PC-3 (cell line): ENCODE results near the gene NHLRC1. TPM values are rescaled to one million over a fixed set of nuclear protein-coding genes. Genes with fewer than 3 reads are reported as not detected.

Experiments
- ATAC-seq: fragments of 200-7000 bp; cut with Tn5 transposase; 2 replicates; pipeline ENCODE4 v1.9.1; 2020; ENCODE audit warnings: mild to moderate bottlenecking, moderate library complexity
- BruUV-seq: library from RNA; stranded (reverse); fragments of 400-500 nt; replicated peaks from 2 replicates; lab custom pipeline; 2021; lab: Mats Ljungman, UMichigan
- CTCF ChIA-PET: fragments of 300-600 bp; sonication (Branson Sonifier 250); formaldehyde crosslinking; loops from one replicate; lab custom pipeline; 2022; ENCODE audit warnings: antibody characterized with exemption; lab: Charles Lee
- POLR2A ChIA-PET: fragments of 300-600 bp; sonication (Branson Sonifier 250); formaldehyde crosslinking; loops from one replicate; lab custom pipeline; 2022; ENCODE audit warnings: antibody characterized with exemption; ENCODE audit not compliant: unreplicated experiment; lab: Charles Lee
- DNase-seq: peaks from one replicate; pipeline ENCODE4 v3.0.0-alpha.2; 2015
- H2AFZ ChIP-seq: fragments of 300-600 bp; sonication (generic); 2 replicates; pipeline ENCODE4 v1.6.0; 2016; ENCODE audit warnings: antibody characterized with exemption, low read length
- H3F3A ChIP-seq: fragments of 300-600 bp; sonication (generic); one replicate; pipeline ENCODE4 v1.6.0; 2017; ENCODE audit warnings: antibody characterized with exemption, low read length, control low read depth, mild to moderate bottlenecking; ENCODE audit not compliant: unreplicated experiment
- H3K27ac ChIP-seq: fragments of 300-600 bp; sonication (generic); 2 replicates; pipeline ENCODE4 v1.5.1; 2016; ENCODE audit warnings: mild to moderate bottlenecking, low read length
- H3K27me3 ChIP-seq: fragments of 300-600 bp; sonication (generic); 2 replicates; pipeline ENCODE4 v1.6.1; 2016; ENCODE audit warnings: low read length, mixed read lengths
- H3K36me3 ChIP-seq: fragments of 300-600 bp; sonication (generic); 2 replicates; pipeline ENCODE4 v1.6.1; 2016; ENCODE audit warnings: low read depth, mixed run types, low read length, mixed read lengths
- H3K4me1 ChIP-seq: fragments of 300-600 bp; sonication (generic); 2 replicates; pipeline ENCODE4 v1.5.1; 2016; ENCODE audit warnings: low read length; ENCODE audit not compliant: insufficient read depth
- H3K4me2 ChIP-seq: fragments of 300-600 bp; sonication (generic); 2 replicates; pipeline ENCODE4 v1.6.0; 2016; ENCODE audit warnings: low read length
- H3K4me3 ChIP-seq: fragments of 300-600 bp; sonication (generic); 2 replicates; pipeline ENCODE4 v1.5.1; 2016; ENCODE audit warnings: mild to moderate bottlenecking, low read length, mixed read lengths
- H3K79me2 ChIP-seq: fragments of 300-600 bp; sonication (generic); 2 replicates; pipeline ENCODE4 v1.6.1; 2017; ENCODE audit warnings: low read length, mixed read lengths
- H3K9ac ChIP-seq: fragments of 300-600 bp; sonication (generic); 2 replicates; pipeline ENCODE4 v1.6.0; 2016; ENCODE audit warnings: mild to moderate bottlenecking, low read length
- H3K9me2 ChIP-seq: fragments of 300-600 bp; sonication (generic); replicated peaks from 2 replicates; pipeline ENCODE4 v1.6.1; 2016; ENCODE audit warnings: mixed run types, low read length, mixed read lengths
- H3K9me3 ChIP-seq: fragments of 300-600 bp; sonication (generic); 2 replicates; pipeline ENCODE4 v1.6.1; 2016; ENCODE audit warnings: low read length, mixed read lengths
- H4K20me1 ChIP-seq: fragments of 300-600 bp; sonication (generic); 2 replicates; pipeline ENCODE4 v1.6.1; 2016; ENCODE audit warnings: low read length, mixed read lengths
- CTCF ChIP-seq: fragments of 300-600 bp; sonication (generic); conservative IDR thresholded peaks from 2 replicates; pipeline ENCODE4 v1.5.1; 2017; ENCODE audit warnings: antibody characterized with exemption, low read depth, mild to moderate bottlenecking, low read length
- EZH2 ChIP-seq: fragments of 300-600 bp; sonication (generic); IDR thresholded peaks from one replicate; pipeline ENCODE4 v1.6.1; 2017; ENCODE audit warnings: antibody characterized with exemption, mild to moderate bottlenecking, low read length; ENCODE audit not compliant: unreplicated experiment
- EZH2phosphoT487 ChIP-seq: fragments of 300-600 bp; sonication (generic); IDR thresholded peaks from 2 replicates; pipeline ENCODE4 v1.6.1; 2018; ENCODE audit warnings: mild to moderate bottlenecking, antibody characterized with exemption, low read length, borderline replicate concordance
- intact Hi-C: fragments of 100-400 bp; cut with micrococcal nuclease; formaldehyde crosslinking; loops from 2 replicates; pipeline ENCODE4 v1.9.0; 2023
- total RNA-seq: library from RNA; depleted of rRNA; stranded (reverse); fragments of >200 nt; gene quantifications from 2 replicates; pipeline ENCODE4 v1.2.3, GENCODE V29; 2014

NHLRC1 gene
- total RNA-seq, 1 experiment from 2014 or later = 1.3 TPM

DNA sequence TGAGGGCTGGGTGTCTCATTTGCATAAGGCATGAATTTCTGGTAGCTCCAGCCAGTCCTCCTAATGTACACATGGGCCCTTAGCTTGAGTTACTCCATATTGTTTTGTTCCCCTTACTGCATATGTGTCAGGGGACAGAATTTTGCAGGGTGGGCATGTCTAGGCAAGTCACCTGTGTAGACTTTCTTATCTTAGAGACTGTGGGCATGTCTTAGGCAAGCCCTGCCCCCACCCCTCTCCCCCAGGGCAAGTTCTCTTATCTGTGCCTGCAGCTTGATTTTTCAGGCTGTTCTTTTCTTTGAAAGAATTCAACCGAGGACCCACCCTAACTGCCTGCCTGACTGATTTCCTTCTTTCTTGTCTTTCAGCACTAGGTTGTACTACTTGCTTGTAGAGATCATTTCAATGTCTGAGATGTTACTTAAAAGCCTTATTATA, 32.1 kb downstream of the NHLRC1 start:
- Histone ChIP-seq H3K79me2 (no peaks in the 10 kb centered on the region), H4K20me1 (no peaks in the 10 kb centered on the region), H3K27ac (no peak overlapping the region), H3K4me3 (no peak overlapping the region), H3K4me2 (no peak overlapping the region), H3K4me1 (no peaks in the 10 kb centered on the region), H3K36me3 (no peaks in the 10 kb centered on the region), H3K9me3 (no peaks in the 10 kb centered on the region), H3F3A (no peaks in the 10 kb centered on the region), H3K27me3 (no peaks in the 10 kb centered on the region), H3K9me2 (no peaks in the 10 kb centered on the region), H3K9ac (no peak overlapping the region), H2AFZ (no peak overlapping the region)
- TF ChIP-seq EZH2 (no peak), EZH2phosphoT487 (no peak), CTCF (no peak)
- no TSS peak for BruUV-seq
- intact Hi-C loops = no loop called here
- DNase-seq = no peak
- CTCF ChIA-PET = no interaction called here
- POLR2A ChIA-PET = no interaction called here
- no peak for ATAC-seq

DNA sequence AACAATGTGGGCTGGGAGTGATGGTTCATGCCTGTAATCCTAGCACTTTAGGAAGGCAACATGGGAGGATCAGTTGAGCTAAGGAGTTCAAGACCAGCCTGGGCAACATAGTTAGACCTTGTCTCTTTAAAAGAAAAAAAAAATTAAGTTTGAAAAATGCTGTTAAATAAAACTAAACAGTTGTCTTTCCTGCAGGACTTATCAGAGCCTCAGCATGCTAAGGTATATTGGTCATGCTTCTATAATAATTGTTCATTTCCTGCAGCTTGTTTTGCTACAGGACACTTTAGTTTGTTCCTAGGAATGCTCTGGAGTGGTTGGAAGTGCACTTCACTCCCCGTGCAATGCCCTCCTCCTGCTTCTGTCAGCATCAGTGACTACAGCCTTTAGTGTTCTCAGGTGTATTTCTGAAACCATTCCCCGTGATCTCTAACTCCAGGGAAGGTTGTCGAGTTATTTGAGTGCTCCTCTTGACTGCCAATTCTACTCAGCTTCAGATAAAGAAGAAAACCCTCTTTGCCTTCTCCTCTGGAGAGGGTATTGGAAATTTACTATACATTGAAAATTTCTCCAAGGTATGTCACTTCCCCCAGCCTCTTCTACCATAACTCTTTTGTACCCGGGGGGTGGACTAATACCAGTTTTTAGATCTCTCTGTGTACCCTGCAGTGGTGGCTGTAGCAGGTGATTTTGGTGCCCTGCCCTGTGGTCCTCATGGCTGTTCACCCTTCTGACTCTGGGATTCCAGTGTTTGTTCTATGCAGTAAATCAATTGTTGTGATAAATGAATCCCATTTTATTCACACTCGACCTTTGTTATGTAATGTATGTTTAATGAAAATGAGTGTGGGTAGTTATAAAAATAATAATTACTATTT, 33.8 kb downstream of the NHLRC1 start:
- Histone ChIP-seq H3K27ac (no peak overlapping the region), H3K79me2 (no peaks in the 10 kb centered on the region), H4K20me1 (no peaks in the 10 kb centered on the region), H3K4me1 (no peaks in the 10 kb centered on the region), H2AFZ (no peak overlapping the region), H3F3A (no peaks in the 10 kb centered on the region), H3K9me2 (no peaks in the 10 kb centered on the region), H3K4me3 (no peak overlapping the region), H3K9me3 (no peaks in the 10 kb centered on the region), H3K9ac (no peak overlapping the region), H3K36me3 (no peaks in the 10 kb centered on the region), H3K27me3 (no peaks in the 10 kb centered on the region), H3K4me2 (no peak overlapping the region)
- intact Hi-C loops = no loop called here
- ChIA-PET CTCF (no interaction called here), POLR2A (no interaction called here)
- ATAC-seq (no peak), DNase-seq (no peak)
- no peak for TF ChIP-seq EZH2phosphoT487
- TF ChIP-seq CTCF = no peak
- TF ChIP-seq EZH2 = no peak
- BruUV-seq = no TSS peak
